HG02610 (cell line): Measurements from ENCODE around the gene DLG5.

Source experiments
- ATAC-seq: cut with Tn5 transposase; IDR thresholded peaks from one replicate; pipeline ENCODE4 v1.9.1; 2021; ENCODE audit warnings: mild to moderate bottlenecking, moderate library complexity; ENCODE audit not compliant: unreplicated experiment

The DLG5 gene

DNA sequence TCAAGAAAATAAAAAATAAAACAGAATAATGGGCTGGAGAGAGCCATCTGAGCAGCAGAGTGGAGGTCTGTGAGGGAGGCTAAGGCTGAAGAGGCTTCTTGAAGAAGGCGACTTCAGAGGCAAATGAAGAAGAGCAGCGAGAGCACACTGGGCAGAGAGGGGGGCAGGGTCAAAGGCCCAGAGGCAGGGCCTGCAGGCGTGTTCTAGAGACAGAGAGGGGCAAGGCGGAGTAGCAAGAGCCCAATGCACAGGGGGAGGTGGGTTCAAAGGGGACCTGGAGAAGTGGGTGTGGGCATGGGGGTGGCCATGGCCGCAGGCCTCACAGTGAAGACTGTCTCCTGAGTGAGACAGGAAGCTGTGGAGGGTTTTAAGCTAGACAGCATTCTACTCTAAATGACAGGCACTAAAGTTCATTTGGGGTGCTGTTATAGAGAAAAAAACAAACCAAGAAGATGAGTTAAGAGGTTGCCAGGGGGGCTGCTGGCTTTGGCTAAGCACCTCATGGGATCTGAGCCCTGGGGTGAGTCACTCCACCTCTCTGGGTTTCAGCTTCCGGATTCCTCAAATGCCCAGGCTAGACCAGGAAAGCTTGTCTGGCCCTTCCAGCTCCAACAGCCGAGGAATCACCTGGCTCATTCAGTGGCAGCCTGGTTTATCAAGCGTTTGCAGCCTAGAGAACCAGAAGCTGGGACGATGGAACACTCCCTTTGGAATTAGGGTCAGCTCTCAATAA is 81.7 kb downstream of the DLG5 start:
- no peak for ATAC-seq

DNA sequence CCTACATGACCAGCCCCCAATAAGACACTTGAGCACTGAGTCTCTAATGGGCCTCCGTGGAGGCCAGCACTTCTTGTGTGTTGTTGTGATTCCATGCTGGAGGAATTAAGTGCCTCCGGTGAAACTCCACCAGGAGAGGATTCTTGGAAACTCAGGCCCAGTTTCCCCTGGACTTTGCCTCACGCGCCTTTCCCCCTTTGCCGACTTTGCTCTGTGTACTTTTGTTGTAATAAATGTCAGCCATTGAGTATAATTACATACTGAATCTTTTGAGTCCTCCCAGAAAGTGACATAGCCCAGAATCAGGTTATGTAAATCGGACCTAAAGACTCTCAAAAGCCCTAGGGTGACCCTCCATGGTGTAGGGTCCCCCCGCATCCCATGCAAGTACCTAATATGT is 82.4 kb downstream of the DLG5 start:
- no peak for ATAC-seq

DNA sequence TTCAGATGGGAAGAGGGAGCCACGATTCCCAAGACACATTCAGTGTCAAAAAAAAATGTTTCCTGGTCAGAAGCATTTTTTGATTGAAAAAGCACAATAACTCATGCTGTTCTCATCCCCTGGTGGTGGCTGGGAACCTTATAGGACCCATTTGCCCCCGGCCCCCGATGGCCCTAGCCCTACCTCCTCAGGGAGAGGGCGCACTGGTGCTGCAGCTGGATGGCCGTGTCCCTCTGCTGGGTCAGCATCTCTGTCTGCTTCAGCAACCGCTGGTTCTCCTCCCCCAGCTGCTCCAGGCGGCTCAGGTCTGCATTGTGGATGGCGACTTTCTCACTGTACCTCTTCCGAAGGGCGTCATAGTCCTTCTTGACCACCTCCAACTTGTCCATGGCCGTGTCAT is 83.3 kb downstream of the DLG5 start:
- ATAC-seq = no peak

DNA sequence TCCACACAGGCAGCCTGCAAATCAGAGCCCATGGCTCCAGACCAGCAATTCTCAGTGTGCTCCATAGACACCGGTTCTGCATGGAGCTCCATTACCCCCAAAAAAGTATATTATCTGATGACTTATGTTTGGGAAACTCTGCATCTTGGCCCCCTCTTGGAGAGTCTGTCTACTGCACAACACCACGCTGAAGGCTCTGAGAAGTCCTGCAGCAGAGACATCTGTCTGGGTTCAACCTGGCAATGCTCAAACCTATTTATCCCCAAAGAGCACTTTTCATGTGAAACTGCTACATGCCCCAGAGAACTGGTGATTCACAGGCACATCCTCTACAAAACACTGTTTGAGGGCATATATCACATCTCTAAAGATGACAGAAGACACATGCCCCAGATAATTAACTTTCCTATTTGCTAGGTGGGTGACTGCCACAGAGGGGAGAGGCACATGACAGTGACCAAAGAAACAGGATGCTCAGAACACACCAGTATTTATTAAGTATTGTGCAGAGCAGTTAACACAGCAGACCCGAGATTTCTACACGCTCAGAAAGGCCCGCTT is 83.8 kb downstream of the DLG5 start:
- ATAC-seq = no peak

DNA sequence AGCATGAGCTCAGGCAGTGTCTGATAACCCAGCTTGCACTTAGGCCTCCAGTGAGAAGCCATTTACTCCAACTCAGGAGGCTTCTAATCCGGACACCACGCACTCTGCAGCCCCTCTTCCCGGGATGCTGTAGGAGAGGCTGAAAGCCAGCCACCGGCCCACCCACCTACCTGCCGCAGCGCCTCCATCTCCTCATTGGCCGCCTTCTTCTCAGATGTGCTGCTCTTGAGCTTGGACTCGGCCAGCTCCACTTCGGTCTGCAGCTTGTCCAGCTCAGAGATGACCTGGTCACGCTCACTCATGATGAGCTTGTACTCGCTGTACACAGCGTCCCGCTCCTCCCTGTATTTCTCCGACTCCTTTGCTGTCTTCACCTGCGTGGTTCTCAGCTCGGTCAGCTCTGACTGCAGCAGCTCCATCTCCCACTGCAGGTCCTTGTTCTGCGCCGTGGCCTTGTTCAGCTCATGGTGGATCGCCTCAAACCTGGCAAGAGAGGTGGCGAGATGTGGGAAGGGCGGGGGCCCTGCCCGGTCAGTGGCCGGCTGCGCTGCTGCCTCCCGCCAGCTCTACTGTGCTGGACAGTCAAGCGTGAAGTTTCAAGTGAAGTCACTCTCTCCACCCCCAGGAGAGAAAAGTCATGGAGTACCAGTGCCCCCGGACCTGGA is 84.7 kb downstream of the DLG5 start:
- ATAC-seq = no peak

DNA sequence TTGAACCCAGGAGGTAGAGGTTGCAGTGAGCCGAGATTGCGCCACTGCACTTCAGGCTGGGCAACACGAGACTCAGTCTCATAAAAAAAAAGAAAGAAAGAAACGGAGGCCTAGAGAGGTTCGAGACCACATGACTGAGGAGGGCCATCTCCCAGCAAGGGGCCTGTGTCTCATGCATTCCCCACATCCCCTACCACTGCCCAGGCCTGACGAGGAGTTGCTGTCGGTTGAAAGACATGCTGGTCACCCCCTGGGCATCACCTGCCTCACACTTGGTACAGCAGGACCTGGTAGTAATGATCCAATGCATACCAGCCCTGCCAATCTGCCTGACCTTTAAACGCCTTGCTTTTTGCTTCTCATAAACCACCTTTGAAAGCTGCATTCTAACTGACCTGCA is 85.9 kb downstream of the DLG5 start:
- no peak for ATAC-seq

DNA sequence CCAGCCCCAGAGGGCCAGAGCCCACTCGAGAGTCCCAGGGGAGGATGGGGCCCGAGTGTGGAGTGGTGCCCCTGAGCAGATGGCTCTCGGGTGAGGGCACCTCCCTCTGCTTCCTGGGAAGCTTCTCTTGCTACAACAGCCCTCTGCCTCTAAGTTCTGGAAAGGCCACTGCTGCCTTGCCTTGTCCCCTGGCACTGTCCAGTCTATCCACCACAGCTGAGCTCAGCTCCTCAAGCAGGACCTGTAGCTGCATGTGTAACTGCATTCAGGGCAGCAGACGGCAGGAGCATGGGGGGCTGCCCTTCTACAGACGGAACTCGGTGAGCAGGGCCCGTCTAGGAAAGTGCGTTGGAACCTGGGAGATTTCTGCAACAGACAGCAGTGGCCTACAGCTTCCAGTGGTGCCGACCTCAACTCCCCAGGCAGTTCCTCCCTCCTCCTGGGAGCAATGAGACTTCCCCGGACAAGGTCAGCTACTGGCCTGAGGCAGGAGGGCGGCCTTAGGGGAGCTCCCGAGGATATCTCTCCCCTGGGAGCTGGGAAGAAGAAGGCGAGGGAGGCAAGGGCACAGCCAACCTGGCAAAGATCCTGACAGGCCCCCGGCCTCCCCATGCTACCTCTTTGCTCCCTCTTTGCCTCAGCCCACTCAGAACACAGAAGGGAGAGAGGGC is 88.5 kb downstream of the DLG5 start:
- ATAC-seq = no peak

DNA sequence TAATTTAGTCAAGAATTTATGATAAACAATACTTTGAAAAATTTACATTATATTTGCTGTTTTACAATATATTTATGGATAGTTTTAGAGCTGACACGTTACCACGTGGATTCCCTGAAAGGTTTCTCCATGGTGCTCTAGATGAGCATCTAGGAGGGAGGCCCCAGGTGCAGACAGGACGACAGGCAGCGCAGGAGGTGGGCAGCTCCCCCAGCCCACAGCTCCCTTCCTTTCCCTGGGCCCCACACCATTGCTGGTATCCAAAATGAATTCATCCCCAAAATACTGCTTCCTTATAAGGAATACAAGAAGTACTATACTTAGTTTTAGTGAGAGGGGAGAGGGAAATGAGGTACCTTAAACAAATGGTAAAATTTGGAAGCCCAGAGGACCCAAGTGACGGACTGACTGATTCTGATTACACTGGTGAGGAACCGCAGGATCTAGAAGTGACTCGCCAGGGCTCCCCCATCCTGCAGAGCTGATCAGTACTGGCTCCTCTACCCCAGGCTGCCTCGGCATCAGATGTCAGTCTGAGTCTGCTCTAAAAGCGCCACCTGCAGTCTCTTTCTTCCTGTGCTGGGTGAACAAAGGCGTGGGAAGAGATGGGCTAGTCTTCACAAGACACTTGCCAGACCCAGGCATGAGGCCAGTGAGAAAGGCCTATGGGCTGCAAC is 89.2 kb downstream of the DLG5 start:
- ATAC-seq = peak; percentile 48

DNA sequence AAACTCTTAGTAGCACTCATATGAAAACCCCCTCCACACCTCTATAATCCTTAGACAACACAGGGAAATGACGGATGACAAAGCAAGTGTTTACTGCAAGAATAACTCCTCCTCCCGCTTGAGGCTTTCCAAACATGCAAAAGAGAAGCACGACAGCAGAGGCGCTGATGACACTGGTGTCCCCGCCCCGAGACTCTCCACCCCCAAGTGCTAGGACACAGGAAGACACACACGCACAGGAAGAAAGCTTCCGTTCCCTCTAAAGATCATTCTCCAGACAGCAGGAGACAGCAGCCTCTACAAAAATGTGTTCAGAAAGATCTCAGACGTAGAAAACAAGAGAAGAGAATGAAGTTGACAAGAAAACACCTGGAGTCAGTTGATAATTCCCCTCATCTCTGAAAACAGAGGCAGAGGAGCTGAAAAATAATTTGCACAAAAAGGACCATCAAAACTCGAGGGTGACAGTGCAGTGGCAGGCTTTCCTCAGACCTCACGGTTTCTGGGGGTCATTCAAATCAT is 90.2 kb downstream of the DLG5 start:
- ATAC-seq = peak; percentile 90

DNA sequence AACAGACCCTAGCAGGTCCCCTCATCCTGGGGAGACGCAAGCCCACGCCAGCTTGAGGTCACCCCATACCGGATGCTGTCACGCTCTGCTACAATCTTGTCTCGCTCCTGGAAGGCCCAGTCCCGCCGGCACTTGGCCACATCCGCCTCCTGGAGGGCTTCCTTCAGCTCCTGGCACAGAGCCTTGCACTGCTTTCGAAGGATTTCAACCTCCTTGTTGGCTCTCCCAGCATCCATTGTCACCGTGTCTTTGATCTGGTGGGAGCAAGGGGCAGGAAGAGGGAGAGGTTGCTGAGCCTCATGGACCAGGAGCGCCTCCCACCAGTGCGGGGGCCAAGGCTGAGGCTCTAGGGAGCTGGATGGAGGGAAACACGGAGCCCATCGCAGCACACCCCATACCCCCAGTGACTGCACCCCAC is 90.9 kb downstream of the DLG5 start:
- no peak for ATAC-seq

DNA sequence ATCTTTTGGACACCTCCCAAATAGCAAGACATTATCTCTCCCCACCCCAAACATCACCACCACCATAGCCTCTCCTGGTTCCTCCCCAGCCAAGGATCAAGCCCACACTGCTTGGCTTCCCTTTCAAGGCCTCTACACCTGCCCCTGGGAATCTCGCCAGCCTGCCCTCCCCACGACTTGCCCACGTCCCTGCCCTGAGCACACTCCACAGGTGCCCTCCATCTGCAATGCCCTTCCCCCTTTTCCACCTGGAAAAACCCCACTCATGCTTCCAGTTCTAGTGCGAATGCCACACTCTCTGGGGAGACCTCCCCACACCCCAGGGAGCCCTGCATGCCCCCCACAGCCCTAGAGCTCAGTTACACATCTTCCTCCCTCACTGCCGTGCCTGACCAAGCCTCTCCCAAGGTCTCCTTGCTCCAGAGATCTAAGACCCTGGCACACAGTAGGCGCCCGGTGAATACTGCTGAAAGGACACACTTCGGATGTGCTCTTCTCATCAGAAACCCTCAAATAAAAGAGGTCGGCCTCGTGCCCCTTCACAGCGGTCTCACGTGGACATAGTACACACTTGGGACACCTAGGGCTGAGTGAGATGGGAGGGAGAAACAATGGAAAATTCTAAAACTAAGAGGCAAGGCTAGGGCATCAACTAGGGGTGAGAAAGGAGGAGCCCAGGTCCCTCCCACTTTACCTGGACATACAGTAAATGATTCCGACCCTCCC is 91.4 kb downstream of the DLG5 start:
- ATAC-seq = no peak

DNA sequence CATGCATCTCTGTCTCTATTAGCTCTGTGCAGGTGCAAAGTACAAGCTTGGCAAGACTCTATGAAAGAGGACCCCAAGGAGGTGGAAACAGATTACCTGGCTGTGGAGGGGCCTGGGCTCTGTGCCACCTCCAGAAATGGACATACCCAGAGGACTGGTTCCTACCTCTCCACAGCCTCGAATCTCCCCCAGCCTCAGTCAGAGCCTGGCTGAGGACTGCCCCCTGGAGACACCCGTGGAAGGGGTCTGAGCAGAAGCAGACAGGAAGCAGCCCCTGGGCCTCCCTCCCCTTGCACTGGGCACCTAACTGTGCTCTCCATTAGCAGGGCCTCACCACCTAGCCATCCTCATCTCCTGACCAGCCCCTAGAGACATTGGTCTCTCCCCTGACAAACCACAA is 92.0 kb downstream of the DLG5 start:
- no peak for ATAC-seq

DNA sequence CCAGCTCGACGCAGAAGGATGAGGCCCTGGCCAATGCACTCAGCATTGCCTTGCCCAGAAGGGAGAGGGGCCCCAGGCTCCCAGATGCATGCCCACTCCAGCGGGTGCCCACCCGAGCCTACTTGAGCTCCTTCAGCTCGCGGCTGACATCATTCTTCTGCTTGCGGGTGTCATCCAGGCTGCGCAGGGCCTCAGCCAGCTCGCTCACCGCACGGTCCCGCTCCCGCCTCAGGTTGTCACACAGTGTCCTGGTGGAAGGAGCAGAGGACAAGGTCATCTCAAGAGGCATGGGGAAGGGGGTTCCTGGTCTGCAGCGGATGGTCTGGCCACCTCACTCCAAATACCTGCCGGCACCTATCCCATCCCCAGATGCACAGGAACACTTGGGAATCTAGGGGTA is 92.8 kb downstream of the DLG5 start:
- ATAC-seq = no peak

DNA sequence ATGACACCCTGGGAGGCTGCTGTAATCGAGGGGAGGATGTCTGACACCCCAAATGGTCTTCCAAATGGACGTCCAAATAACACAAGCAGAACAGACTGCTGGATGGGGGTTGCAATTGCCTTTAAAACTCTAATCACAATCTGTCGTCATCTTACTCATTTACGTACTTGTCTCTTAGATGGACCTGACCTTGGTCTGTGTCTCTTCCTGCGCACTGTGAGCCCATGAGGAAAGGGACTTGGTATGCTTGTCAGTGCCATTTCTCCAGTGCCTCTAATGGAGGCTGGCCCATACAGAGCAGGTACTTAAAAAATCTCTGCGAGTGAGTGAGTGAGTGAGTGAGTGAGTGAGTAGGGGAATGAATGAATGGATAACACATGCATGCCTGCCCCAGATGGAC is 93.3 kb downstream of the DLG5 start:
- ATAC-seq = no peak

DNA sequence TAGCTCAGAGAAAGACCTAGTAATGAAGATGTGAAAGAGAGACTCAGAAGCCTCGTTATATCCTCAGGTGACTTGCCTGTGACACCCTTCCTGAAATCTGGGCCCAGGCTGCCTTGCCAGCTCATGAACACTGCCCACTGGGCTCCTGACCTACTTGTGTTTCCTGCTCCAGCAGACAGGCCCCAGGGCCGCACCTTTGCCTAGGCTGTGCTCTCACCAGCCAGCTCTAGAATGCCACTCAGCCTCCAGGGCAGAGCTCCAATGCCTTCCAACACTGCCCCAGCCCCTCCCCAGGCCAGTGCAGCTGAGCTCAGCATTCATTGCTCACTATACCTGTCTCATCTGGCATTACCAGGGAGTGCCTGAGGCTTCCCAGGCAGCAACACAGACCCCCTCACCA is 94.3 kb downstream of the DLG5 start:
- no peak for ATAC-seq

DNA sequence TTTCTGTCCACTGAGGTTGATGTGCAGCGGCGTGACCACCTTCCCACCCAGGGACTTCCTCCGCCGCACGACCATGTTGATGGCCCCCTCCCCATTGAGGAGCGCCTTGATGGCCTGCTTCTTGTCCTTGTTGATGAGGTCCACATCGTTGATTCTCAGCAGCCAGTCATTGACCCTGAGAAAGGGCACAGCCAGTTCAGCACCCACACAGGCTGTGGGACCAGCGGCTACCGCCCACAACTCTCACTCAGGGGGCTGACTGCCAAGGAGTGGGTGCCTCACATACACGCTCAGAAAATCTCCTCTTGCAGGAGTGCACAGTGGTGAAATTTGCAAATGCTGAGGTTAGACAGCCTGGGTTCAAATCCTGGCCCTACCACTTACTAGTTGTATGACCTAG is 97.2 kb downstream of the DLG5 start:
- ATAC-seq = no peak

DNA sequence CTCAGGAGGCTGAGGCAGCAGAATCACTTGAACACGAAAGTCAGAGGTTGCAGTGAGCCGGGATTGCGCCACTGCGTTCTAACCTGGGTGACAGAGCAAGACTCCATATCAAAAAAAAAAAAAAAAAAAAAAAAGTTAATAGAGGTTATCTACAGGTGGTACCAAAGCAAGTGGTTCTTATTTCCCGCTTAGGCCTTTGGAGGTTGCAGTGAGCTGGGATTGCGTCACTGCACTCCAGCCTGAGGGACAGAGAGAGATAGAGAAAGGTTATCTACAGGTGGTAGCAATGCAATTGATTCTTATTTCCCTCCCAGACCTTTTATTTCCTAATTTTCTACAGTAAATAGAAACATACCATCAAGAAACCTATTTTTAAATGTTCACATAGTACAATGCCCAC is 98.2 kb downstream of the DLG5 start:
- ATAC-seq = no peak

DNA sequence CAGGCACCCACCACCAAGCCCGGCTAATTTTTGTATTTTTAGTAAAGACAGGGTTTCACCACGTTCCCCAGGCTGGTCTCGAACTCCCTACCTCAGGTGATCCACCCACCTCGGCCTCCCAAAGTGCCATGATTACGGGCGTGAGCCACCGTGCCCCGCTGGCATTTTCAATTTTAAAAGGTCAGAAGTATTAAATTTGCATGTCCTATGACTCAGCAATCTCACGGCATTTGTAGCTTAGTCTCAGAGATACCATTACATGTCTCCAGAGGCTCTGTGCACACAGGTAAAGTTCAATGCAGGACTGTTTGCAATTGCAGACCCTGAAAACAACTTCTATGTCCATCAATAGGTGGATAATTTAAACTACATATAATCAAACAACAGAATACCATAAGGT is 99.2 kb downstream of the DLG5 start:
- ATAC-seq = no peak

DNA sequence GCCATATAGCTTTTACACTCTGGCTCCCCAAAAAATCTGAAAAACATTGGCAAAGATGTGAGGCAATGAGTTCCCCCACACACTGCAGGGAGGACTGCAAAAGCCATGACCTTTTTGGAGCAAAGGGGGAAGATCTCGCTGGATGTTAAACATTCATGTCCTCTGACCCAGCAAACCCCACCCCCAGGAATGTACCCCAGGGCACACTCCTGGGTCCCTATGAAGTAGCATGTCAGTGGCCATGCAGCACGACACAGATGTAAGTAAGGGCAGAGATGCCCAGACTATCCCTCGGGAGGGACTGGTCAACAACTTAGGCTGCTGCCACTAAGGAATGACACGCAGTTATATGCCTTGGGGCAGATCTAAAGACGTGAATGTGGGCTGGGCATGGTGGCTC is 100.6 kb downstream of the DLG5 start:
- no peak for ATAC-seq

DNA sequence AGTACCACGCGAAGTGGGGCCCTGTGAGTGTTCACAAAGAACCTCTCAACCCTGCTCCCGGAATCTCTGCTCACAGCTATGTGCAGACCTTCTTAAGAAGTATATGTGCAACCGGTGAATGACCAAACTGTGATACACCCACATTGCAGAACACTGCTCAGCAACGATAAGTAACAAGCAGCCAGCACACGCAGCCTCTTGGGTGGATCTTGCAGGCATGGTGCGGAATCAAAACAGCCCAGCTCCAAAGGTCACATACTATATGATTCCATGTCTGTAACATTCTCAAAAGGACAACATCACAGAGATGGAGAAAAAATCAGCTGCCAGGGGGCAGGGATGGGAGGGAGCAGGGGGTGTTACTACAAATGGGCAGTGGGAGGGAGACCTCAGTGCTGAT is 101.6 kb downstream of the DLG5 start:
- no peak for ATAC-seq
